Stimulated activated CD8-positive, alpha-beta memory T cell treated with anti-CD3 and anti-CD28 coated beads, Interleukin-7, amount 100 ng/mL, for 1 hour (primary cell): ENCODE measurements around the gene PCDHGA3.
"Not testable (repeated sequence)": the region's sequence is repeated elsewhere in the genome, so short reads cannot be mapped to it uniquely, and the experiment has no call there.

Experiments used
- DNase-seq, 2 donors: peaks; one replicate each; pipeline ENCODE4 v3.0.0-alpha.2; 2020; ENCODE audit warnings: low read depth in 2 of 2

PCDHGA3 gene

DNA sequence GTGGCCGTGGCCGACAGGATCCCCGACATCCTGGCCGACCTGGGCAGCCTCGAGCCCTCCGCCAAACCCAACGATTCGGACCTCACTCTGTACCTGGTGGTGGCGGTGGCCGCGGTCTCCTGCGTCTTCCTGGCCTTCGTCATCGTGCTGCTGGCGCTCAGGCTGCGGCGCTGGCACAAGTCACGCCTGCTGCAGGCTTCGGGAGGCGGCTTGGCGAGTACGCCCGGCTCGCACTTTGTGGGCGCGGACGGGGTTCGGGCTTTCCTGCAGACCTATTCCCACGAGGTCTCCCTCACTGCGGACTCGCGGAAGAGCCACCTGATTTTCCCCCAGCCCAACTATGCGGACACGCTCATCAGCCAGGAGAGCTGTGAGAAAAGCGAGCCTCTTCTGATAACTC lies 2.4 kb downstream of the PCDHGA3 start:
- not testable (repeated sequence) for DNase-seq

DNA sequence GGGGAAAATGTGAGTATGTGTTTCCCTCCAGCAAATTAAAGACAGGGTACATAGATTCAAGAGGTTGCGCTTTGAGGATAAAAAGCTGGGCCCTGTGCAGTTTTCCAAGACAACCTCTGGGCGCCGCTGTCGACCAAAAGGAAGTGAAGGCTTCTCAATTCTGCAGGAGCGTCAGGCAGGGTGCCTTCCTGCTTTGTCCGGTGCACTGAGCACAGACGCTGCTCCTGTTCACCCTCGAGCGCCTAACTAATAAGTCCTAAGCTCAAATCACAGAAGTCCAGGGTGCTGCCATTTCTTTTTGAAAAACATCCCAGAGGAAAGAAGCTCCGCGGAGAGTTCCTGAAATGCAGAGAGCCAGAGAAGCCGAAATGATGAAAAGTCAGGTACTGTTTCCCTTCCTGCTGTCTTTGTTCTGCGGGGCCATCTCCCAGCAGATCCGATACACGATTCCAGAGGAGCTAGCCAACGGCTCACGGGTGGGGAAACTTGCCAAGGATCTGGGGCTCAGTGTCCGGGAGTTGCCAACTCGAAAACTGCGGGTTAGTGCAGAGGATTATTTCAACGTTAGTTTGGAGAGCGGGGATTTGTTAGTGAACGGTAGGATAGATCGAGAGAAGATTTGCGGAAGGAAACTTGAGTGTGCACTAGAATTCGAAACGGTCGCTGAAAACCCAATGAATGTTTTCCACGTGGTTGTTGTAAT lies 6.4 kb downstream of the PCDHGA3 start, which contains the start of gene PCDHGB1:
TSS of gene PCDHGB1 (plus strand) at position 183 of the 703 bp plus-strand sequence. CDS start at position 345, 162 bp downstream.
- no peak for DNase-seq

DNA sequence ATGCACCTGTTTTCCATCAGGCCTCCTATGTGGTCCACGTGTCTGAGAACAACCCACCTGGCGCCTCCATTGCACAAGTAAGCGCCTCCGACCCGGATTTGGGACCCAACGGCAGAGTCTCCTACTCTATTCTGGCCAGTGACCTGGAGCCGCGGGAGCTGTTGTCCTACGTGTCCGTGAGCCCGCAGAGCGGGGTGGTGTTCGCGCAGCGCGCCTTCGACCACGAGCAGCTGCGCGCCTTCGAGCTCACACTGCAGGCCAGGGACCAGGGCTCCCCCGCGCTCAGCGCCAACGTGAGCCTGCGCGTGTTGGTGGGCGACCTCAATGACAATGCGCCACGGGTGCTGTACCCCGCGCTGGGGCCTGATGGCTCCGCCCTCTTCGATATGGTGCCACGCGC lies 8.0 kb downstream of the PCDHGA3 start:
- no peak for DNase-seq

DNA sequence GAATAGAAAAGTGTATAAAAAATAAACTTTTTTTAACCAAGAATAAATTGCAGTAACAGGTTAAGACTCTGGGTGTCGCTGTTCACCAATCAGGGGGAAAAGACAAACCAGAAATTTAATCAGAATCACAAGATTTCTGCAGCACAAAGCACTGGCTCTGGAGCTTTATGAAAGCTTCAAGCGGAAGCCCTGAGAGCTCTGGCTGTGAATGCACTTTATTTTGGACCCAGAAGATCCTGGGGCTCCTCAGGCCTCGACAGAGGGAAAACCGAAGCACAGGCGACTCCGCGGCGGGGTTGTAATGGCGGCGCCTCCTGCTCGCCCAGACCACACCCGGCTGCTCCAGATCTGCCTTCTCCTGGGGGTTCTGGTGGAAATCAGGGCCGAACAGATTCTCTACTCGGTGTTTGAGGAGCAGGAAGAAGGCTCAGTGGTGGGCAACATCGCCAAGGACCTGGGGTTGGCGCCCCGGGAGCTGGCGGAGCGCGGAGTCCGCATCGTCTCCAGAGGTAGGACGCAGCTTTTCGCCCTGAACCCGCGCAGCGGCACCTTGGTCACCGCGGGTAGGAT lies 11.4 kb downstream of the PCDHGA3 start, which contains the start of gene PCDHGA4:
TSS of gene PCDHGA4 (plus strand) at position 122 of the 570 bp plus-strand sequence. CDS start at position 209, 87 bp downstream.
- no peak for DNase-seq

DNA sequence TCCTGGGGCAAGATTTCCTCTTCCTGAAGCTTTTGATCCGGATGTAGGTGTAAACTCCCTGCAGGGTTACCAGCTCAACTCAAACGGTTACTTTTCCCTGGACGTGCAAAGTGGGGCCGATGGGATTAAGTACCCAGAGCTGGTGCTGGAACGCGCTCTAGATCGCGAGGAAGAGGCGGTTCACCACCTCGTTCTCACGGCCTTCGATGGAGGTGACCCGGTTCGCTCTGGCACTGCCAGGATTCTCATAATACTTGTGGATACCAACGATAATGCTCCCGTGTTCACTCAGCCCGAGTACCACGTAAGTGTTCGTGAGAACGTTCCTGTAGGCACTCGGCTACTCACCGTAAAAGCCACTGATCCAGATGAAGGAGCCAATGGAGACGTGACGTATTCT lies 12.0 kb downstream of the PCDHGA3 start:
- DNase-seq: no peak

DNA sequence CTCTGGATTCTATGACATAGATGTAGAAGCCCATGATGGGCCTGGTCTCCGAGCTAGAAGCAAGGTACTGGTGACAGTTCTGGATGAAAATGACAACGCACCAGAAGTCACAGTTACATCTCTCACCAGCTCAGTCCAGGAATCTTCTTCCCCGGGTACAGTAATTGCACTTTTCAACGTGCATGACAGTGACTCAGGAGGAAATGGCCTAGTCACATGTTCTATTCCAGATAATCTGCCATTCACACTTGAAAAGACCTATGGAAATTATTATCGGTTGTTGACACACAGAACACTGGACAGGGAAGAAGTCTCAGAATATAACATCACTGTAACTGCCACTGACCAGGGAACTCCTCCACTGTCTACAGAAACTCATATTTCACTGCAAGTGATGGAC lies 12.5 kb downstream of the PCDHGA3 start:
- DNase-seq: no peak

DNA sequence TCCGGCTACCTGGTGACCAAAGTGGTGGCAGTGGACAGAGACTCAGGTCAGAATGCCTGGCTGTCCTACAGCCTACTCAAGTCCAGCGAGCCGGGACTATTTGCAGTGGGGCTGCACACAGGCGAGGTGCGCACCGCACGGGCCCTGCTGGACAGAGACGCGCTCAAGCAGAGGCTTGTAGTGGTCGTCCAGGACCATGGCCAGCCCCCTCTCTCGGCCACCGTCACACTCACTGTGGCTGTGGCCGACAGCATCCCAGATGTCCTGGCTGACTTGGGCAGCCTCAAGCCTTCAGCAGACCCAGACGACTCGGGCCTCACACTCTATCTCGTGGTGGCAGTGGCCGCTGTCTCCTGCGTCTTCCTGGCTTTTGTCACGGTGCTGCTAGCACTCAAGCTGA lies 13.3 kb downstream of the PCDHGA3 start:
- no peak for DNase-seq

DNA sequence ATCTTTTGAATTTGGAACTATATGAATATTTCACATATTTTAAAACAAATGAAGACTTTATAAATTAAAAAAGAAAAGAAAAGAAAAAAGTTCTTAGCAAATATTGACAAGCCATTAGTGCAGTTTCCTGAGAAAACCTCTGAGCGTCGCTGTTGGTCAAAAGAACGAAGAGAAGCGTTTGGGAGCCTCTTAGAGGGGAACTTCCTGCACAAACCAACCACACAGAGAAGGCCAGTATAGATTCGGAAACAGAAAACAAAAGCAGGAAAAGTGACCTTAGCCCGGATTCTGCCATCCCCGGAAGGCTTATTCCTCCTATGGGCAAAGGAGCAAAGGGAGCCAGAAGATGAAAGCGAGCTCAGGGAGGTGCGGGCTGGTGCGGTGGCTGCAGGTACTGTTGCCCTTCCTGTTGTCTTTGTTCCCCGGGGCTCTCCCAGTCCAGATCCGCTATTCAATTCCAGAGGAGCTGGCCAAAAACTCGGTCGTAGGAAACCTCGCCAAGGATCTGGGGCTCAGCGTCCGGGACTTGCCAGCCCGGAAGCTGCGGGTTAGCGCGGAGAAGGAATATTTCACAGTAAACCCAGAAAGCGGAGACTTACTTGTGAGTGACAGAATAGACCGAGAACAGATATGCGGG lies 16.3 kb downstream of the PCDHGA3 start, which contains the start of gene PCDHGB2:
TSS of gene PCDHGB2 (plus strand) at position 205 of the 637 bp plus-strand sequence. CDS start at position 347, 142 bp downstream.
- DNase-seq: no peak

DNA sequence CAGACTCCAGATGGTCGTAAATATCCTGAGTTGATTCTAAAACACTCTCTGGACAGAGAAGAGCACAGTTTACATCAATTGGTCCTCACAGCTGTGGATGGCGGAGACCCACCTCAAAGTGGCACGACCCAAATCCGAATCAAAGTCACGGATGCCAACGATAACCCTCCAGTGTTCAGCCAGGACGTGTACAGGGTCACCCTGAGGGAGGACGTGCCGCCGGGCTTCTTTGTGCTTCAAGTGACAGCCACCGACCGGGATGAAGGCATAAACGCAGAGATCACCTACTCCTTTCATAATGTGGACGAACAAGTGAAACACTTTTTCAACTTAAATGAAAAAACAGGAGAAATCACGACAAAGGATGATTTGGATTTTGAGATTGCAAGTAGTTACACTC lies 17.1 kb downstream of the PCDHGA3 start:
- DNase-seq: no peak

DNA sequence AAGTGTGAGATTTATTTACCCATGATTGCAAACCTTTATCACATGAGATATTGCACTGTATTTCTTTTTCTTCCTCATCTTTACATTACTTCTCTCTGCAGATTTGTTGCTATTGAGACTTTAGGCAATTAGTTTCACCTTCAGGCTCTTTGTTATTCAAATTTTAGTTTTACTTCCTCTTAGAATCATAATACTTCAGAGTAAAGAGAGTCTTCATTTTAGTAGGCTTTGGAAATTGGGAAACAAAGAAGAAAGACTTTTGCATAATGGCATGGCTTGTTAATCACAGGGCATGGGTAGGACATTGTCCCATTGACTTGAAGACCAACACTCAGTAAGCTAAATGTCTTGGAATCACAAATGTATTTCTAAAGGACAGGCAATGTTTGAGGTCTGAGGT lies 19.1 kb downstream of the PCDHGA3 start:
- DNase-seq: no peak

DNA sequence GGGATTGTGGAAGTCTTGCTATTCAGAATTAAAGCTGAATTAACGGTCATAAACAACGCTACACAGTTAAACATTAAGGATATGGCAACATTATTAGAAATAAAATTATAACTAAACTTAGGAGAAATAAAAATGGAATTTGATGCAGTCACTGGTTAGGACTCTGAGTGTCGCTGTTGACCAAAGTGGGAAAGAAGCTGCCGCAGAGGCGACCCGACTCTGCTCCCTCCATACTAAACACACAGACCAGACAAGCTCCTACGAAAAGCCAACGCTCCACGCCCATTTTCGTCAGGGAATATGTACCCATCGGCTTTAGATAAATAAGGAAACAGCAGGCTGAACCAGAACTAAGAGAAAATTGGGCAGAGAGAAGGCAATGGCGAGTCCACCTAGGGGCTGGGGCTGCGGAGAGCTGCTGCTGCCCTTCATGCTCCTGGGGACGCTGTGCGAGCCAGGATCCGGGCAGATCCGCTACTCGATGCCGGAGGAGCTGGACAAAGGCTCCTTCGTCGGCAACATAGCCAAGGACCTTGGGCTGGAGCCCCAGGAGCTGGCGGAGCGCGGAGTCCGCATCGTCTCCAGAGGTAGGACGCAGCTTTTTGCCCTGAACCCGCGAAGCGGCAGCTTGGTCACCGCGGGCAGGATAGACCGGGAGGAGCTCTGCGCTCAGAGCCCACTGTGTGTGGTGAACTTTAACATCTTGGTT lies 20.5 kb downstream of the PCDHGA3 start, which contains the start of gene PCDHGA5:
TSS of gene PCDHGA5 (plus strand) at position 211 of the 709 bp plus-strand sequence. CDS start at position 380, 169 bp downstream.
- DNase-seq: no peak

DNA sequence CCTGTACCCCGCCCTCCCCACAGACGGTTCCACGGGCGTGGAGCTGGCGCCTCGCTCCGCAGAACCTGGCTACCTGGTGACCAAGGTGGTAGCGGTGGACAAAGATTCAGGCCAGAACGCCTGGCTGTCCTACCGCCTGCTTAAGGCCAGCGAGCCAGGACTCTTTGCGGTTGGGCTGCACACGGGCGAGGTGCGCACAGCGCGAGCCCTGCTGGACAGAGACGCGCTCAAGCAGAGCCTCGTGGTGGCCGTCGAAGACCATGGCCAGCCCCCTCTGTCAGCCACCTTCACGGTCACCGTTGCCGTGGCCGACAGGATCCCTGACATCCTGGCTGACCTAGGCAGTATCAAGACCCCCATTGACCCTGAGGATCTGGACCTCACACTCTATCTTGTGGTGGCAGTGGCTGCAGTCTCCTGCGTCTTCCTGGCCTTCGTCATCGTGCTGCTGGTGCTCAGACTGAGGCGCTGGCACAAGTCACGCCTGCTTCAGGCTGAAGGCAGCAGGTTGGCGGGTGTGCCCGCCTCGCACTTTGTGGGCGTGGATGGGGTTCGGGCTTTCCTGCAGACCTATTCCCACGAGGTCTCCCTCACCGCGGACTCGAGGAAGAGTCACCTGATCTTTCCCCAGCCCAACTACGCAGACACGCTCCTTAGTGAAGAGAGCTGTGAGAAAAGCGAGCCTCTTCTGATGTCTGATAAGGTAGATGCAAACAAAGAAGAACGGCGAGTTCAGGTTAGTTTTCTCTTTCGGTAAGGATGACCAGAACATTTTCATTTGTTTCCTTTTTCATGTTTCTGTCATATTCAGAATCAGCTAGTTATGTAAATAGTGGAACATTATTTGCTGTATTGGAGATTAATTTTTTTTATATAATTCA lies 22.6 kb downstream of the PCDHGA3 start:
- DNase-seq: no peak

DNA sequence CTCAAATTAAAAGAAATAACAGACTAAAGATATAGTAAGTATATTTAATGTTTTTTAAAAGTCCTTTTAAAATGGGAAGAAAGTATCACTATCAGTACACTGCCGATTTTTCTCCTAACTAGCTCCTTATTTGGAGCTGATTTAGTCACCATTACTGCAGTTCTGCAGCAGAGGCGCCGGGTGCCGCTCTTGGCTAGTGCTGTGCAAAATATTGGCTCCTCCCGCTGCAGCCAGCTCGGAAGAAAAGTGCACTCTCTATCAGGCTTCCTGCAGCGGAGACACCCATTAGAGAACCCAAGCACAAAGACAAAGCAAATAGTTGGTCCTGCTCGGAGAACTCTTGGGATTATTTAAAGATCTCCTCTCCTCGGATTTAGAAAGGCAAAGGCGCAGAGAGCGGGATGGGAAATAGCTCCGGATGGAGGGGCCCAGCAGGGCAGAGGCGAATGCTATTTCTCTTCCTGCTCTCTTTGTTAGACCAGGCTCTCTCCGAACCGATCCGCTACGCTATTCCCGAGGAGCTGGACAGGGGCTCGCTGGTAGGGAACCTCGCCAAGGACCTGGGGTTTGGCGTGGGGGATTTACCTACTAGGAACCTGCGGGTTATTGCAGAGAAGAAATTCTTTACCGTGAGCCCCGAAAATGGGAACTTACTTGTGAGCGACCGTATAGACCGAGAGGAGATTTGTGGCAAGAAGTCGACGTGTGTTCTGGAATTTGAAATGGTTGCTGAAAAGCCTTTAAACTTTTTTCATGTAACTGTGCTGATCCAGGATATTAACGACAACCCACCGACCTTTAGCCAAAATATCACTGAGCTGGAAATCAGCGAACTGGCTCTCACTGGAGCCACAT lies 26.6 kb downstream of the PCDHGA3 start, which contains the start of gene PCDHGB3:
TSS of gene PCDHGB3 (plus strand) at position 249 of the 855 bp plus-strand sequence. CDS start at position 402, 153 bp downstream.
- DNase-seq: no peak

DNA sequence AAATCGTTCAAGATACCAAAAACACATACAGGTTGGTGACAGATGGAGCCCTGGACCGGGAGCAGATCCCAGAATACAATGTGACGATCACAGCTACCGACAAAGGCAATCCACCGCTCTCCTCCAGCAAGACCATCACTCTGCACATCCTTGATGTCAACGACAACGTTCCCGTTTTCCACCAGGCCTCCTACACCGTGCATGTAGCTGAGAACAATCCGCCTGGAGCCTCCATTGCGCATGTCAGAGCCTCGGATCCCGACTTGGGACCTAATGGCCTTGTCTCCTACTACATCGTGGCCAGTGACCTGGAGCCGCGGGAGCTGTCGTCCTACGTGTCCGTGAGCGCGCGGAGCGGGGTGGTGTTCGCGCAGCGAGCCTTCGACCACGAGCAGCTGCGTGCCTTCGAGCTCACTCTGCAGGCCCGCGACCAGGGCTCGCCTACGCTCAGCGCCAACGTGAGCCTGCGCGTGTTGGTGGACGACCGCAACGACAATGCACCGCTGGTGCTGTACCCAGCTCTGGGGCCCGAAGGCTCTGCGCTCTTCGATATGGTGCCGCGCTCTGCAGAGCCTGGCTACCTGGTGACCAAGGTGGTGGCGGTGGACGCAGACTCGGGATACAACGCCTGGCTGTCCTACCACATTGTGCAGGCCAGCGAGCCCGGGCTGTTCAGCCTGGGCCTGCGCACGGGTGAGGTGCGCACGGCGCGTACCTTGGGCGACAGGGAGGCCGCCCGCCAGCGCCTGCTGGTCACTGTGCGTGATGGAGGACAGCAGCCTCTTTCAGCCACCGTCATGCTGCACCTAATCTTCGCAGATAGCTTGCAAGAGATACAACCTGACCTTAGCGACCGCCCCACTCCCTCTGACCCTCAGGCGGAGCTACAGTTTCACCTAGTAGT lies 28.2 kb downstream of the PCDHGA3 start:
- DNase-seq: no peak

DNA sequence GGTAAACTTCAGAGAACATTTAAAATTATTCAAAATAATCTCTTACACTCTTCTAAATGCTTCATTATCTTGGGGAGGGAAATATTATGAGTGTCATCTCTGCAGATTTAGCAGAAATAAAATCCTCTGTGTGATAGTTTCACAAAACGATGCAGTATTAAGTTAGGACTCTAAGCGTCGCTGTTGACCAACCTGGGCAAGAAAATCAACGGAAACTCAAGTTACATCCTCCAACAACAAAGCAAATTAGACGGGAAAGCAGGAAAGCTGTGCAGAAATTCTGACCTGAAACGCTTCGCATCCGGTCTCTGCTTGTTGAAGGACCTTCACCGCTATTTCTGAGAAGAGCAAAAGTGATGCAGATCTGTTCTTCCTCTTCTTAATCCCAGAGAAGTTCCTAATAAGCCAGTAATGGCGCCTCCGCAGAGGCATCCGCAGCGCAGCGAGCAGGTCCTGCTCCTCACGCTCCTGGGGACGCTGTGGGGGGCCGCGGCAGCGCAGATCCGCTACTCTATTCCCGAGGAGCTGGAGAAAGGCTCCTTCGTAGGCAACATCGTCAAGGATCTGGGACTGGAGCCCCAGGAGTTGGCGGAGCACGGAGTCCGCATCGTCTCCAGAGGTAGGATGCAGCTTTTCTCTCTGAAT lies 30.2 kb downstream of the PCDHGA3 start, which contains the start of gene PCDHGA6:
TSS of gene PCDHGA6 (plus strand) at position 219 of the 645 bp plus-strand sequence. CDS start at position 412, 193 bp downstream.
- DNase-seq: no peak

DNA sequence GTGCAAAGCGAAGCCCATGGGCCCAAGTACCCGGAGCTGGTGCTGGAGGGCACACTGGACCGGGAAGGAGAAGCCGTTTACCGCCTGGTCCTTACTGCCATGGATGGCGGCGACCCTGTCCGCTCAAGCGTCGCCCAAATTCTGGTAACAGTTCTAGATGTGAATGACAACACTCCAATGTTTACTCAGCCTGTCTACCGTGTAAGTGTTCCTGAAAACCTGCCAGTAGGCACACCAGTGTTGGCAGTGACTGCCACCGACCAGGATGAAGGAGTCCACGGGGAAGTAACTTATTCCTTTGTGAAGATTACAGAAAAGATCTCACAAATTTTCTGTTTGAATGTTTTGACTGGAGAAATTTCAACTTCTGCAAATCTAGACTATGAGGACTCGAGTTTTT lies 31.0 kb downstream of the PCDHGA3 start:
- DNase-seq: no peak

DNA sequence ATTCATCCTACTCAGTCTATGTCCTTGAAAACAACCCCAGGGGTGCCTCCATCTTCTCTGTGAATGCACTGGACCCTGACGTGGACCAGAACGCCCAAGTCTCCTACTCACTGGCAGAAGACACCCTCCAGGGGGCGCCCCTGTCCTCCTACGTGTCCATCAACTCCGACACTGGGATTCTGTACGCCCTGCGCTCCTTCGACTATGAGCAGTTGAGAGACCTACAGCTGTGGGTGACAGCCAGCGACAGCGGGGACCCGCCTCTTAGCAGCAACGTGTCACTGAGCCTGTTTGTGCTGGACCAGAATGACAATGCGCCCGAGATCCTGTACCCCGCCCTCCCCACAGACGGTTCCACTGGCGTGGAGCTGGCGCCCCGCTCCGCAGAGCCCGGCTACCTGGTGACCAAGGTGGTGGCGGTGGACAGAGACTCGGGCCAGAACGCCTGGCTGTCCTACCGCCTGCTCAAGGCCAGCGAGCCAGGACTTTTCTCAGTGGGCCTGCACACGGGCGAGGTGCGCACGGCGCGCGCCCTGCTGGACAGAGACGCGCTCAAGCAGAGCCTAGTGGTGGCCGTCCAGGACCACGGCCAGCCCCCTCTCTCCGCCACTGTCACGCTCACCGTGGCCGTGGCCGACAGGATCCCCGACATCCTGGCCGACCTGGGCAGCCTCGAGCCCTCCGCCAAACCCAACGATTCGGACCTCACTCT lies 32.0 kb downstream of the PCDHGA3 start:
- not testable (repeated sequence) for DNase-seq
